A549 (cell line): ENCODE results near the gene AHCY. TPM values are rescaled to one million over a fixed set of nuclear protein-coding genes. Genes with fewer than 3 reads are reported as not detected.

Experiments used
- ATAC-seq, 2 experiments: fragments of 200-7000 bp in 1 of 2; fragments of >200 bp in 1 of 2; cut with Nextera tagmentation in 1 of 2; cut with Tn5 transposase in 1 of 2; 3 replicates each; pipeline versions ENCODE4 v1.8.0 to v1.9.1; 2018 to 2020; ENCODE audit warnings: mild to moderate bottlenecking in 1 of 2, moderate library complexity in 1 of 2
- CTCF ChIA-PET: fragments of 300-600 bp; sonication (Branson Sonifier 250); formaldehyde crosslinking; extraction: SDS; loops from one replicate; lab custom pipeline; 2021; ENCODE audit warnings: antibody characterized with exemption, inconsistent platforms; lab: Yijun Ruan, JAX
- POLR2A ChIA-PET: fragments of 350-600 bp; formaldehyde crosslinking; extraction: SDS; loops from one replicate; lab custom pipeline; 2021; ENCODE audit warnings: antibody characterized with exemption, inconsistent platforms; lab: Yijun Ruan, JAX
- DNase-seq, 2 experiments: peaks; one replicate each; pipeline versions ENCODE4 v3.0.0 to v3.0.0-alpha.2; 2011 to 2016; ENCODE audit warnings: low read depth in 1 of 2, low spot score in 1 of 2
- FAIRE-seq: peaks from 2 replicates; lab custom pipeline; 2011; peaks lifted over from hg19 to GRCh38; lab: Jason Lieb, UNC
- H3K27ac ChIP-seq, 2 experiments: fragments of >200 bp; sonication (Bioruptor Twin); formaldehyde crosslinking; 3 replicates each; pipeline ENCODE4 v1.5.1; 2016 to 2017
- H3K4me1 ChIP-seq: fragments of >200 bp; sonication (Bioruptor Twin); formaldehyde crosslinking; 3 replicates; pipeline ENCODE4 v1.6.1; 2016
- H3K4me2 ChIP-seq: fragments of >200 bp; sonication (Bioruptor Twin); formaldehyde crosslinking; 3 replicates; pipeline ENCODE4 v1.6.1; 2016
- H3K4me3 ChIP-seq: fragments of >200 bp; sonication (Bioruptor Twin); formaldehyde crosslinking; 3 replicates; pipeline ENCODE4 v1.5.1; 2016
- H3K9me3 ChIP-seq: fragments of >200 bp; sonication (Bioruptor Twin); formaldehyde crosslinking; 3 replicates; pipeline ENCODE4 v1.6.1; 2016
- CHD4 ChIP-seq: fragments of 200-600 bp; sonication (generic); IDR thresholded peaks from 2 replicates; pipeline ENCODE4 v1.6.1; 2016; ENCODE audit warnings: antibody characterized with exemption, mild to moderate bottlenecking, borderline replicate concordance
- EHMT2 ChIP-seq: fragments of 200-600 bp; sonication (generic); IDR thresholded peaks from 2 replicates; pipeline ENCODE4 v1.6.1; 2016; ENCODE audit warnings: antibody characterized with exemption, low read depth, mild to moderate bottlenecking, moderate library complexity
- ELK1 ChIP-seq: fragments of 150-350 bp; IDR thresholded peaks from 2 replicates; pipeline ENCODE4 v1.6.1; 2014; ENCODE audit warnings: low read depth, mild to moderate bottlenecking, low read length
- FOSL2 ChIP-seq, 2 experiments: fragments of 450-650 bp in 1 of 2; fragments of >200 bp in 1 of 2; sonication (Bioruptor Twin) in 1 of 2; formaldehyde crosslinking; IDR thresholded peaks; 2 replicates each; pipeline versions ENCODE4 v1.5.0 to v1.6.1; 2016 to 2020; ENCODE audit warnings: mild to moderate bottlenecking in 1 of 2, moderate library complexity in 1 of 2
- GATA3 ChIP-seq: IDR thresholded peaks from 2 replicates; pipeline ENCODE4 v1.6.1; 2012; ENCODE audit warnings: borderline replicate concordance
- HEYL ChIP-seq: fragments of 250-450 bp; sonication (Bioruptor Pico); IDR thresholded peaks from 2 replicates; pipeline ENCODE4 v1.8.0; 2021; ENCODE audit warnings: mild to moderate bottlenecking, moderate library complexity
- KDM1A ChIP-seq: fragments of 200-600 bp; sonication (generic); IDR thresholded peaks from 2 replicates; pipeline ENCODE4 v1.6.1; 2016; ENCODE audit warnings: low read depth, mild to moderate bottlenecking
- KDM5A ChIP-seq: fragments of 200-600 bp; sonication (generic); IDR thresholded peaks from 2 replicates; pipeline ENCODE4 v1.6.1; 2016; ENCODE audit warnings: antibody characterized with exemption, mild to moderate bottlenecking
- MYC ChIP-seq: IDR thresholded peaks from 2 replicates; pipeline ENCODE4 v1.6.1; 2012; ENCODE audit warnings: mild to moderate bottlenecking, inconsistent platforms, low read length, improper control_type of control experiment, borderline replicate concordance
- NPAS2 ChIP-seq: fragments of 250-450 bp; sonication (Bioruptor Pico); IDR thresholded peaks from 2 replicates; pipeline ENCODE4 v1.8.0; 2022; ENCODE audit warnings: mild to moderate bottlenecking, moderate library complexity, borderline replicate concordance
- NR3C1 ChIP-seq: fragments of >200 bp; sonication (Bioruptor Twin); formaldehyde crosslinking; IDR thresholded peaks from 3 replicates; pipeline ENCODE4 v1.6.1; 2017
- PBX3 ChIP-seq: IDR thresholded peaks from 2 replicates; pipeline ENCODE4 v1.6.1; 2012
- RFX5 ChIP-seq: fragments of 450-650 bp; IDR thresholded peaks from 2 replicates; pipeline ENCODE4 v1.7.1; 2014; ENCODE audit warnings: antibody characterized with exemption, mild to moderate bottlenecking, moderate library complexity
- RNF2 ChIP-seq: fragments of 200-600 bp; sonication (generic); IDR thresholded peaks from 2 replicates; pipeline ENCODE4 v1.6.1; 2016; ENCODE audit warnings: low read depth, mild to moderate bottlenecking, antibody characterized with exemption, moderate library complexity, borderline replicate concordance
- SREBF2 ChIP-seq: fragments of 450-650 bp; IDR thresholded peaks from 2 replicates; pipeline ENCODE4 v1.6.1; 2014; ENCODE audit warnings: mild to moderate bottlenecking, moderate library complexity
- TFCP2L1 ChIP-seq: fragments of 250-450 bp; sonication (Bioruptor Pico); IDR thresholded peaks from 2 replicates; pipeline ENCODE4 v1.5.0; 2021; ENCODE audit warnings: mild to moderate bottlenecking
- TP53 ChIP-seq: fragments of 250-450 bp; sonication (Bioruptor Pico); IDR thresholded peaks from 2 replicates; pipeline ENCODE4 v1.5.0; 2021; ENCODE audit warnings: mild to moderate bottlenecking, moderate library complexity
- USF2 ChIP-seq: fragments of 450-650 bp; IDR thresholded peaks from 2 replicates; pipeline ENCODE4 v1.6.1; 2014; ENCODE audit warnings: antibody characterized with exemption
- ZFP36 ChIP-seq: fragments of 450-650 bp; IDR thresholded peaks from 2 replicates; pipeline ENCODE4 v1.6.1; 2014; ENCODE audit warnings: borderline replicate concordance; ENCODE audit not compliant: partially characterized antibody
- ZNF302 ChIP-seq: fragments of 250-450 bp; sonication (Bioruptor Pico); IDR thresholded peaks from 2 replicates; pipeline ENCODE4 v1.9.0; 2021; ENCODE audit warnings: inconsistent platforms, mild to moderate bottlenecking, moderate library complexity
- WGBS: methylation state at CpG from one replicate; pipeline ENCODE4 v1.1.6; 2017; ENCODE audit errors: missing lambda C conversion rate; 5-methylcytosine and 5-hydroxymethylcytosine counted together
- polyA plus RNA-seq, 4 experiments: library from polyadenylated mRNA; depleted of rRNA in 3 of 4; stranded (reverse); fragments of >200 nt; fragmentation: RNase III in 1 of 4; extraction: RNeasy Plus Mini Kit Qiagen cat#74134 plus additional on column Dnase treatment in 1 of 4; gene quantifications; 2 replicates in 3 of 4; 3 replicates in 1 of 4; pipeline ENCODE4 v1.2.3, GENCODE V29; 2011 to 2017

Gene AHCY
- polyA plus RNA-seq, 2 of the 4 experiments (the other 2 are of a cell fraction): 274 to 290 TPM

GRCh38 chr20:34292496-34292895 is 10.7 kb downstream of the AHCY start:
- no peak for TF ChIP-seq KDM5A
- no peak for TF ChIP-seq ELK1
- TF ChIP-seq KDM1A: no peak
- TF ChIP-seq ZFP36: no peak
- TF ChIP-seq ZNF302 (CRISPR knock-in tag): no peak
- no peak for TF ChIP-seq EHMT2
- no peak for TF ChIP-seq USF2
- TF ChIP-seq CHD4: no peak
- no peak for TF ChIP-seq NPAS2 (CRISPR knock-in tag)
- CTCF ChIA-PET: interaction anchor here (0.7 to 2.6 kb wide), 5 partner anchors 13 to 245 kb away, joined by 3 to 13 read pairs (median 3); no protein-coding TSS in a partner anchor
- Histone ChIP-seq H3K4me3 (no peak overlapping the region), H3K4me1 (peaks cover 6% of the 10 kb centered on the region; the same call in 1 of the 3 replicates), H3K9me3 (no peaks in the 10 kb centered on the region), H3K27ac (no peak overlapping the region), H3K4me2 (no peak overlapping the region)
- DNase-seq (no peak), FAIRE-seq (no peak), ATAC-seq (no peak)
- 100% methylated on average over 3 of the region's 3 CpGs for WGBS
- POLR2A ChIA-PET: no interaction called here

- no peak for TF ChIP-seq HEYL
- TF ChIP-seq RFX5: no peak
- no peak for TF ChIP-seq MYC
- no peak for TF ChIP-seq SREBF2
- no peak for TF ChIP-seq PBX3
- no peak for TF ChIP-seq TP53 (CRISPR knock-in tag)
- no peak for TF ChIP-seq EHMT2
- TF ChIP-seq FOSL2 (IDR thresholded peaks at IDR 0.05): no peak
- no peak for TF ChIP-seq FOSL2 (CRISPR knock-in tag; IDR thresholded peaks at IDR 0.05)
- TF ChIP-seq CHD4: no peak
- TF ChIP-seq NR3C1: no peak
- no peak for TF ChIP-seq RNF2
- no peak for TF ChIP-seq GATA3
- no peak for TF ChIP-seq ZFP36
- no peak for TF ChIP-seq TFCP2L1 (CRISPR knock-in tag)
- TF ChIP-seq ELK1: no peak
- 95% methylated on average over 8 of the region's 11 CpGs for WGBS
- Histone ChIP-seq H3K9me3 (no peaks in the 10 kb centered on the region), H3K4me3 (no peak overlapping the region), H3K4me2 (no peak overlapping the region), H3K4me1 (no peaks in the 10 kb centered on the region), H3K27ac (no peak overlapping the region)
- no peak for DNase-seq
- ChIA-PET CTCF (interaction anchor here (2.5 to 3.1 kb wide), 2 partner anchors 9 to 22 kb away, joined by 12 to 15 read pairs; no protein-coding TSS in a partner anchor), POLR2A (no interaction called here)
- FAIRE-seq: no peak
- no peak for ATAC-seq
Observed at GRCh38 chr20:34290471-34290870, 12.7 kb downstream of the AHCY start.
